Activated naive CD4-positive, alpha-beta T cell treated with anti-CD3 and anti-CD28 coated beads for 36 hours (primary cell): ENCODE measurements around the gene LMAN2. TPM values are rescaled to one million over a fixed set of nuclear protein-coding genes. Genes with fewer than 3 reads are reported as not detected.
A peak's percentile ranks its signal among the peaks of the same experiment; 100 is the strongest.
"Not testable (repeated sequence)": the region's sequence is repeated elsewhere in the genome, so short reads cannot be mapped to it uniquely, and the experiment has no call there.

Experiments used
- CTCF ChIA-PET: fragments of 350-600 bp; sonication (Branson Sonifier 250); formaldehyde crosslinking; loops from one replicate; lab custom pipeline; 2021; ENCODE audit warnings: antibody characterized with exemption; lab: Charles Lee
- DNase-seq: peaks from one replicate; pipeline ENCODE4 v3.0.0-alpha.2; 2020
- H3K27ac Mint-ChIP-seq: one replicate; pipeline ENCODE4 v1.8.0; 2021; ENCODE audit warnings: mild to moderate bottlenecking, mixed read lengths
- H3K27me3 Mint-ChIP-seq: one replicate; pipeline ENCODE4 v1.8.0; 2021; ENCODE audit warnings: low read depth, mixed read lengths
- H3K36me3 Mint-ChIP-seq: one replicate; pipeline ENCODE4 v1.8.0; 2021; ENCODE audit warnings: low read depth, mixed read lengths
- H3K4me1 Mint-ChIP-seq: one replicate; pipeline ENCODE4 v1.8.0; 2021; ENCODE audit warnings: low read depth, mixed read lengths
- H3K4me3 Mint-ChIP-seq: one replicate; pipeline ENCODE4 v1.8.0; 2021; ENCODE audit warnings: mild to moderate bottlenecking, moderate library complexity, mixed read lengths
- H3K9me3 Mint-ChIP-seq: one replicate; pipeline ENCODE4 v1.8.0; 2021; ENCODE audit warnings: mixed read lengths
- intact Hi-C: fragments of 100-400 bp; cut with micrococcal nuclease; formaldehyde crosslinking; loops from one replicate; pipeline ENCODE4 v1.15.1; 2023
- total RNA-seq, 2 experiments: library from RNA; stranded (reverse); gene quantifications; one replicate each; pipeline ENCODE4 v1.2.3, GENCODE V29; 2021

Gene LMAN2
- total RNA-seq, 2 experiments from 2014 or later = 82.2 to 83.9 TPM

GRCh38 chr5:177377851-177378776 lies 26.6 kb upstream of the LMAN2 start:
- DNase-seq = no peak
- H3K36me3 Mint-ChIP-seq = peaks cover 3% of the 10 kb centered on the region
- no peak overlapping the region for H3K4me3 Mint-ChIP-seq
- no peaks in the 10 kb centered on the region for H3K9me3 Mint-ChIP-seq
- intact Hi-C loops = loop anchor here (2.0 kb wide), 1 partner anchor 13 kb away; no protein-coding TSS in a partner anchor
- CTCF ChIA-PET = interaction anchor here (0.9 to 2.8 kb wide), 8 partner anchors 8 to 69 kb away, joined by 3 to 25 read pairs (median 6); partner anchors contain the start of gene PRR7
- no peaks in the 10 kb centered on the region for H3K27me3 Mint-ChIP-seq
- H3K27ac Mint-ChIP-seq = no peak overlapping the region
- H3K4me1 Mint-ChIP-seq = peaks cover 59% of the 10 kb centered on the region

GRCh38 chr5:177376107-177376506 lies 24.6 kb upstream of the LMAN2 start:
- Mint-ChIP-seq H3K36me3 (peaks cover 11% of the 10 kb centered on the region), H3K4me1 (peaks cover 62% of the 10 kb centered on the region), H3K27me3 (no peaks in the 10 kb centered on the region), H3K27ac (peak overlapping the region; percentile 69), H3K9me3 (no peaks in the 10 kb centered on the region), H3K4me3 (no peak overlapping the region)
- no peak for DNase-seq
- intact Hi-C loops = no loop called here
- CTCF ChIA-PET = interaction anchor here (0.6 to 1.4 kb wide), 2 partner anchors 14 to 320 kb away, joined by 5 to 8 read pairs; no protein-coding TSS in a partner anchor

GRCh38 chr5:177375516-177375915 lies 24.0 kb upstream of the LMAN2 start:
- intact Hi-C loops, H3K4me3 Mint-ChIP-seq, H3K27ac Mint-ChIP-seq, H3K9me3 Mint-ChIP-seq, H3K27me3 Mint-ChIP-seq, DNase-seq: not testable (repeated sequence)
- CTCF ChIA-PET = interaction anchor here (0.9 to 1.5 kb wide), 3 partner anchors 10 to 27 kb away, joined by 3 to 5 read pairs (median 3); no protein-coding TSS in a partner anchor
- peaks cover 11% of the 10 kb centered on the region for H3K36me3 Mint-ChIP-seq
- peaks cover 61% of the 10 kb centered on the region for H3K4me1 Mint-ChIP-seq

- Mint-ChIP-seq H3K4me3 (no peak overlapping the region), H3K27ac (peak overlapping the region; percentile 91), H3K27me3 (no peaks in the 10 kb centered on the region), H3K36me3 (peaks cover 13% of the 10 kb centered on the region), H3K4me1 (peaks cover 65% of the 10 kb centered on the region), H3K9me3 (no peaks in the 10 kb centered on the region)
- no peak for DNase-seq
- CTCF ChIA-PET = interaction anchor here (0.9 kb wide), 1 partner anchor 34 kb away, joined by 3 read pairs; no protein-coding TSS in a partner anchor
- intact Hi-C loops = loop anchor here (5.0 kb wide), 1 partner anchor 837 kb away; the partner anchor contains the start of gene RNF44
These were observed 22.7 kb upstream of the LMAN2 start for GRCh38 chr5:177374211-177374610.

- intact Hi-C loops = loop anchor here (5.0 kb wide), 1 partner anchor 837 kb away; the partner anchor contains the start of gene RNF44
- CTCF ChIA-PET = interaction anchor here (0.6 to 6.0 kb wide), 6 partner anchors 10 to 64 kb away, joined by 3 to 77 read pairs (median 19); partner anchors contain the start of genes RGS14 and SLC34A1
- peaks cover 65% of the 10 kb centered on the region for H3K4me1 Mint-ChIP-seq
- H3K36me3 Mint-ChIP-seq = peaks cover 17% of the 10 kb centered on the region
- peak overlapping the region; percentile 91 for H3K27ac Mint-ChIP-seq
- DNase-seq = no peak
- no peak overlapping the region for H3K4me3 Mint-ChIP-seq
- no peaks in the 10 kb centered on the region for H3K9me3 Mint-ChIP-seq
- no peaks in the 10 kb centered on the region for H3K27me3 Mint-ChIP-seq
These were observed 22.3 kb upstream of the LMAN2 start for GRCh38 chr5:177373806-177374205.

GRCh38 chr5:177372910-177373309 lies 21.4 kb upstream of the LMAN2 start:
- peaks cover 23% of the 10 kb centered on the region for H3K36me3 Mint-ChIP-seq
- intact Hi-C loops = loop anchor here (1.0 to 5.0 kb wide), 4 partner anchors 9 to 836 kb away; partner anchors contain the start of genes LMAN2 and RNF44
- no peaks in the 10 kb centered on the region for H3K9me3 Mint-ChIP-seq
- CTCF ChIA-PET = interaction anchor here (0.6 to 6.0 kb wide), 9 partner anchors 10 to 82 kb away, joined by 3 to 77 read pairs (median 7); partner anchors contain the start of genes LMAN2, RGS14 and SLC34A1
- H3K4me3 Mint-ChIP-seq = peak overlapping the region; percentile 61
- no peaks in the 10 kb centered on the region for H3K27me3 Mint-ChIP-seq
- DNase-seq = peak; percentile 51
- H3K27ac Mint-ChIP-seq = peak overlapping the region; percentile 91
- H3K4me1 Mint-ChIP-seq = peaks cover 66% of the 10 kb centered on the region

- peak; percentile 62 for DNase-seq
- intact Hi-C loops = loop anchor here (1.0 to 5.0 kb wide), 4 partner anchors 9 to 835 kb away; partner anchors contain the start of genes LMAN2 and RNF44
- CTCF ChIA-PET = interaction anchor here (0.7 to 6.0 kb wide), 12 partner anchors 11 to 85 kb away, joined by 3 to 77 read pairs (median 8); partner anchors contain the start of genes LMAN2, RGS14 and SLC34A1
- peak overlapping the region; percentile 91 for H3K27ac Mint-ChIP-seq
- peak overlapping the region; percentile 74 for H3K4me3 Mint-ChIP-seq
- H3K36me3 Mint-ChIP-seq = peaks cover 23% of the 10 kb centered on the region
- H3K9me3 Mint-ChIP-seq = no peaks in the 10 kb centered on the region
- peaks cover 66% of the 10 kb centered on the region for H3K4me1 Mint-ChIP-seq
- H3K27me3 Mint-ChIP-seq = no peaks in the 10 kb centered on the region
These were observed 20.8 kb upstream of the LMAN2 start for GRCh38 chr5:177372034-177372896.

GRCh38 chr5:177371120-177372033 lies 19.9 kb upstream of the LMAN2 start:
- Mint-ChIP-seq H3K27me3 (no peaks in the 10 kb centered on the region), H3K27ac (peak overlapping the region; percentile 91), H3K4me3 (peak overlapping the region; percentile 74), H3K4me1 (peaks cover 69% of the 10 kb centered on the region), H3K36me3 (peaks cover 27% of the 10 kb centered on the region), H3K9me3 (no peaks in the 10 kb centered on the region)
- CTCF ChIA-PET = interaction anchor here (0.7 to 6.0 kb wide), 15 partner anchors 8 to 86 kb away, joined by 3 to 77 read pairs (median 8); partner anchors contain the start of genes LMAN2, RGS14 and SLC34A1
- DNase-seq = no peak
- intact Hi-C loops = loop anchor here (1.0 to 5.0 kb wide), 4 partner anchors 8 to 834 kb away; partner anchors contain the start of genes LMAN2 and RNF44

- peak; percentile 75 for DNase-seq
- peak overlapping the region; percentile 74 for H3K4me3 Mint-ChIP-seq
- no peak overlapping the region for H3K27ac Mint-ChIP-seq
- CTCF ChIA-PET = interaction anchor here (0.6 to 6.0 kb wide), 14 partner anchors 8 to 299 kb away, joined by 3 to 77 read pairs (median 9); partner anchors contain the start of genes LMAN2, RGS14 and SLC34A1
- intact Hi-C loops = loop anchor here (5.0 kb wide), 1 partner anchor 833 kb away; the partner anchor contains the start of gene RNF44
- H3K27me3 Mint-ChIP-seq = no peaks in the 10 kb centered on the region
- peaks cover 28% of the 10 kb centered on the region for H3K36me3 Mint-ChIP-seq
- H3K4me1 Mint-ChIP-seq = peaks cover 70% of the 10 kb centered on the region
- no peaks in the 10 kb centered on the region for H3K9me3 Mint-ChIP-seq
These were observed 19.1 kb upstream of the LMAN2 start for GRCh38 chr5:177370488-177371119.
